GM12892 (cell line): ENCODE results near the gene ZNF821.

Experiments
- DNase-seq: peaks from one replicate; pipeline ENCODE4 v3.0.0; 2011; ENCODE audit not compliant: insufficient read length
- FAIRE-seq: peaks from 2 replicates; lab custom pipeline; 2011; peaks lifted over from hg19 to GRCh38; lab: Jason Lieb, UNC
- POLR2A ChIP-seq: IDR thresholded peaks from 2 replicates; pipeline ENCODE4 v1.6.1; 2011; ENCODE audit warnings: low read depth, low read length, control low read depth
- POLR2AphosphoS5 ChIP-seq: IDR thresholded peaks from 2 replicates; pipeline ENCODE4 v1.6.1; 2011; ENCODE audit warnings: low read depth, low read length, control low read depth
- TAF1 ChIP-seq: IDR thresholded peaks from 2 replicates; pipeline ENCODE4 v1.6.1; 2011; ENCODE audit warnings: low read depth, mild to moderate bottlenecking, control low read depth, low read length, borderline replicate concordance

ZNF821 gene

GRCh38 chr16:71896764-71897368 lies 12.9 kb upstream of the ZNF821 start:
- TF ChIP-seq POLR2AphosphoS5, result no peak
- TF ChIP-seq TAF1, result no peak
- no peak for TF ChIP-seq POLR2A
- no peak for FAIRE-seq
- no peak for DNase-seq

DNA sequence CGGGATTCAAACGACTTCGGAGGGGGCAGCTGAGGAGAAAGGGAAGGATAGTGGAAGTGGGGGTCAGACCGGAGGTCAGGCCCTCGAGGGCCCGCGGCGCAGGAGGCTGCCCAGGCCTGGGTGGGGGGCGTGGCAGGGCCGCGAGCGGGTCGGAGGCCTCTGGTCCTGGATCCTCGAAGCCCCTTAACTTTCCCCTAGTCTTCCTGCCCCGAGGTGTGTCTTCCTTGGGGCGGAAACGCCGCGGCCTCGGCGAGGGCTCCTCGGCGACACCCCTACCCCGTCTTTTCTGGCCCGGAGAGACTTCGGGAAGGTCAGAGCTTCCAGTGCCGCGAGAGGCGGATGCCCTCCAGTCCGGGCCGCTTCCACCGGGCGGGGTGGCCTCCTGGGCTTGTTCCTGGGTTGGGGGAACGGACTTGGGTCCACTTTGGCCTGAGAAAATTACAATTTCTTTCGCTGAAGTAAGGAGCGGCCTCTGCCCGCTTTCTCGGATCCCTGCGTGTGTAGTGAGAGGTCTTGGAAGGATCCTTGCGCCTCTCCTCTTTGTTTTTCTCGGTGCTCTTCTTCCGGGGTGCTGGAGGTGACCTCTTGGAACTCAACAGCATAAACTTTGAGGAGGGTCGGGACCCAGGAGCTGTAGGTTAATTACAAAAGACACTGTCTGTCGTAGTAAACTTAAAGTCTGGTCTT lies 11.8 kb upstream of the ZNF821 start:
- TF ChIP-seq POLR2A (no peak), POLR2AphosphoS5 (no peak)
- DNase-seq (no peak), FAIRE-seq (no peak)

DNA sequence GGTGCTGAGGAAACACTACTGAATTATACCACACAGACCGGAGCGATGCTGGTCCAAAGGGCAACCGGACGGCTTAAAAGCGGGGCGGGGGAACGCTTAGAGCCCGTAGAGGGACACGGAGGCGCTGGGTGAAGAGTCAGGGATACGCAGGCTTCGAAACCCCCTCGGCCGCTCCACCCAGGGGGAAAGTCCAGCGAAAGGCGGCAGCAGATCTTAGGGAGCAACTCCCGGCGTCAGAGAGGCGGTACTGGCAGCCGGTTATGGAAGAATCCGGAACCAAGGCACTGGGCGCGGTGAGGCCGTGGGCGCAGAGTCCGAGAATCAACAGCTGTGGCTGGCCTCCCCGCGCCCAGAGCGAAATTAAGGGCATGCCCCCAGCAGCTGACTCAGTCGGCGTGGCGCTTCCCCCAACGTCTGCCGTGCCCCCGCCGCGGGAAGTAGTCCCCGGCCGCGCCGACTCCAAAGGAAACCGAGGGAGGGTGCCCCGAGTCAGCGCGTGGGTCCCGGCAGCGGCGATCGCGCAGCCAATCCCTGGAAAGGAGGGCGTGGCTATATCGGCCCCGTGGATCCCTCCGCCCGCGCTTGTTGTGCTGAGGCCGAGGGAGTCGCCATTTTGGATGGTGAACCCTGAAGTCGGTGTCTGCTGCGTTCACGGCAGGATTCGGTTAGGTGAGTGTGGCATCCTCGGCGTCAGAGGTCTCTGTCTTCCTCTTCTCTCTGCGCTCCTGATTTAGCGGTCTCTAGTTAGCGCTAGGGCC lies 11.1 kb upstream of the ZNF821 start, which contains the start of gene IST1:
Gene IST1, plus strand, starts transcription at position 611 of the 758 bp plus-strand sequence. CDS start 20,110 bp downstream, outside the sequence.
- peak; percentile 91 for TF ChIP-seq POLR2A
- TF ChIP-seq POLR2AphosphoS5, result peak; percentile 89
- TF ChIP-seq TAF1, result peak; percentile 86
- peak; percentile 74 for FAIRE-seq
- peak; percentile 96 for DNase-seq

DNA sequence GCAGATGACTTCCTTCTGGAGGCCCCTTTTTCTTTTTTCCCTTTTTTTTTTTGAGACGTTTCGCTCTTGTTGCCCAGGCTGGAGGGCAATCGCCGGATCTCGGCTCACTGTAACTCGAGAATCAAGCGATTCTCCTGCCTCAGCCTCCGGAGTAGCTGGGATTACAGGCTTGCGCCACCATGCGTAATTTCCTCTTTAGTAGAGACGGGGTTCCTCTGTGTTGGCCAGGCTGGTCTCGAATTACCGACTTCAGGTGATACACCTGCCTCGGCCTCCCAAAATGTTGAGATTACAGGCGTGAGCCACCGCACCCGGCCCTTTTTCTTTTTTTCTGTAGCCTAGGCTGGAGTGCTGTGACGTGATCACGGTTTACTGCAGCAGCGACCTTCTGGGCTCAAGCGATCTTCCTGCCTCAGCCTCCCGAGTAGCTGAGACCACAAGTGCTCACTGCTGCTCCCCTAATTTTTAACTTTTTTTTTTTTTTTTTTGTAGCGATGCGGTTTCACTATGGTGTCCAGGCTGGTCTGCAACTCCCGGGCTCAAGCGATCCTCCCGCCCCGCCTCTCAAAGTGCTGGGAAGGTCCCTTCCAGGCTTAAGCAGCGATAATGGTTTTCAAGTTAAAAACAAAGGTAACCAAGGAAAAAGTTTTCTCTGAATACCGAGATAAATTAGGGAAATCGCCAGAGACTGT lies 10.4 kb upstream of the ZNF821 start:
- DNase-seq (no peak), FAIRE-seq (peak; percentile 56)
- no peak for TF ChIP-seq POLR2A
- TF ChIP-seq TAF1, result no peak
- no peak for TF ChIP-seq POLR2AphosphoS5

GRCh38 chr16:71893888-71894228 lies 9.9 kb upstream of the ZNF821 start:
- DNase-seq, result no peak
- no peak for FAIRE-seq
- TF ChIP-seq TAF1 (no peak), POLR2AphosphoS5 (no peak), POLR2A (no peak)

DNA sequence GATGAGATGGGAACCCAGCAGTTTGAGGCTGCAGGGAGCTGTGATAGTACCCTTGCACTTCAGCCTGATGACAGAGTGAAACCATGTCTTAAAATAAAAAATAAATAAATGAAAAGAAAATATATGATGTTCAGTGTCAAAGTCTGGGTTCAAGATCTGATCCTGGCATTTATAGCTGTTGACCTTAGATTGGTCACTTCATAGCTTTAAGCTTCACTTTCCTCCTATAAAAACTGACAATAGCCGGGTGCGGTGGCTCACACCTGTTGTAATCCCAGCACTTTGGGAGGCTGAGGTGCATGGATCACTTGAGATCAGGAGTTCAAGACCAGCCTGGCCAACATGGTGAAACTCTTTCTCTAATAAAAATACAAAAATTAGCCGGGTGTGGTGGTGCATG lies 5.2 kb upstream of the ZNF821 start:
- TF ChIP-seq POLR2A (no peak), POLR2AphosphoS5 (no peak), TAF1 (no peak)
- FAIRE-seq (no peak), DNase-seq (no peak)

DNA sequence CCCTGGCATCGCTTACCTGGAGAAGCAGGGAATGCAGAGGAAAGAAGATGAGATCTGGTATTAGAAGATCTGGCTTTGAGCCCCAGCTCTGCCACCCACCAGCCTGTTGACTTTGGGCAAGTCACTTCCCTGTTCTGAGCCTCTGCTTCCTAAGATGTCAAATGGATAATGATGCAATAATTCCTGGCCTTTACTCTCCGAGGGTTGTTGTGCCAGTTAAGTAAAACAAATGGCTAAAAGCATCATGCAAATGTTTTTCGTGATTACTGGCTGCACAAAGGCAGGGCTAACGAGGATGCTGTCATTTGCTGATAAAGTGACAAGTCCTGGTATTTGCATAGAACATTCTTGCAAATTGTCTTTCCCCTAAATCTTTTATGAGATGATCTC lies 1.3 kb upstream of the ZNF821 start:
- no peak for FAIRE-seq

DNA sequence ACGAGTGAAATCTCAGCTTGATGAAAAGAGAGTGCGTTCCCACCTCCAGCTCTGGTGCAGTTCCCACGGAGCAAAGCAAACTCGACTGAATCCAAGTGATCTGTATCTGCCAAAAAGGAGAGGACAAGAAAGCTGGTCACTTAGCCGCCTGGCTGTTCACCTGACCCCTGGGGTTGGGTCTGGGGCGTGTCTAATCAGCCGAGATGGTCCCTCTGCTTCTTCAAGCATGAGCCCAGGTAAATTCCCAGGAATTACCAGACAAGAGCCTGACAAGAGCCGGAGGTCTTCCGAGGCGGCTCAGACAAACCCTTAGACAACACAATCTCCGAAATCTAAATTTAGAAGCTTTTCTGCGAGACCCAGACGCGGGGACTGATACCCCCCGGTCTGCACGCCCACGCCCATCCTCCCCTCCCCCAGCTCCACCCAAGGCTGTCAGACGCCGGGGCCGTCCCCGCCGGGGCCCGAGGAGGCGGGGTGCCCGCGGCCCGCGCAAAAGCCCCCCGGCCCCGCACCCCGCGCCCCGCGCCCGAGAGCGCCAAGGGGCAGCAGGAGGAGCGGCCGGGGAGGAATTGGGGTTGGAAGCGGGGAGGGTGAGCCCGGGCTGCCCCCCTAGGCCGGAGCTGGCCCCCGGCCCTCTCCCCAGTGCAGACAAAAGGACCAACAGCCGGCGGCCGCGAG lies 674 bp downstream of the ZNF821 start:
- DNase-seq (peak; percentile 39), FAIRE-seq (no peak)

More for the DNA sequence above, 1.3 kb upstream of the ZNF821 start:
- no peak for DNase-seq
- TF ChIP-seq TAF1 (no peak), POLR2AphosphoS5 (no peak), POLR2A (no peak)

DNA sequence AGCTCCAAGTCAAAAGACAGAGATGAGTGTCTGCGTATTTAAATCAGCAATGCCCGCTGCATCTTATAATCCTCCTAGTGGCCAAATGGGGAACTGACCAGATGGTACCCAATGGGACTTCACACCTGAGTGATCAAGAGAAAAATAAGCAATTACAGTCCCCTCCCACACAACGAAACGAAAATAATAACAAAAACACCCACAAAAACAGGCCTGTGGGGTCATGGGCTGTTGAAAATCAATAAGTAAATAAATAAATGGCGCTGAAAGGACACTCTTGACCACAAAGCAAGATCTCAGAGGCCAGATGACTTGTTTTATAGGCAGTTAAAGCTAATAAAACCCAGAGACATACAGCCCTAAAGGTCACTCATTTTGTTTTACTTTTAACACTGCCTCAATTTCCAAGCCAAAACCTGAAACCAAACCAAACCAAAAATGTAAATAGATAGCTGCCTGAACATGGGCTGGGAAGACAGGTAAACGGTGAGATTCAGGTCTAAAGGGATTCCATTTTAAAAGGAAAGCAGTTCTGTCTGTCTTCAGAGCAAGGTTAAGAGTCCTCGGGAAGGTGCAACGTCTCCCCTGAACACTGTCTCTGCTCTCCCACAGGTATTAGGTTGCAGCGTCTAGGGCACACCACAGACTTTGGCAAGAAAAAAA lies 1.3 kb downstream of the ZNF821 start:
- DNase-seq (peak; percentile 47), FAIRE-seq (peak; percentile 79)
- no peak for TF ChIP-seq POLR2AphosphoS5
- TF ChIP-seq TAF1, result no peak
- no peak for TF ChIP-seq POLR2A

More for the DNA sequence above, 674 bp downstream of the ZNF821 start:
- TF ChIP-seq POLR2A (no peak), POLR2AphosphoS5 (no peak), TAF1 (no peak)

- FAIRE-seq (no peak), DNase-seq (no peak)
- TF ChIP-seq POLR2AphosphoS5 (no peak), TAF1 (no peak), POLR2A (no peak)
Measured at GRCh38 chr16:71880176-71880575, 3.8 kb downstream of the ZNF821 start.
